ENCODE data around the gene SETMAR.

SETMAR gene

GRCh38 chr3:4351872-4352271, 48.7 kb downstream of the SETMAR start:
- no peaks in the 10 kb centered on the region for H3K36me3 Mint-ChIP-seq (ENCODE audit: low read depth)
- no peak for DNase-seq
- H3K4me3 Mint-ChIP-seq = peak overlapping the region; percentile 83
- H3K27me3 Mint-ChIP-seq = no peaks in the 10 kb centered on the region
- no peaks in the 10 kb centered on the region for H3K9me3 Mint-ChIP-seq
- peaks cover 24% of the 10 kb centered on the region for H3K4me1 Mint-ChIP-seq
- ATAC-seq = no peak
- H3K27ac Mint-ChIP-seq = peak overlapping the region; percentile 98

GRCh38 chr3:4355401-4356219, 52.4 kb downstream of the SETMAR start:
- no peak for ATAC-seq
- H3K9me3 Mint-ChIP-seq = no peaks in the 10 kb centered on the region
- peaks cover 29% of the 10 kb centered on the region for H3K4me1 Mint-ChIP-seq
- no peaks in the 10 kb centered on the region for H3K36me3 Mint-ChIP-seq (ENCODE audit: low read depth)
- no peak for DNase-seq
- peak overlapping the region; percentile 3 for H3K27ac Mint-ChIP-seq
- H3K27me3 Mint-ChIP-seq = no peaks in the 10 kb centered on the region
- no peak overlapping the region for H3K4me3 Mint-ChIP-seq

- H3K27ac Mint-ChIP-seq = no peak overlapping the region
Measured at GRCh38 chr3:4356220-4356540, 53.0 kb downstream of the SETMAR start.

GRCh38 chr3:4356546-4357410, 53.6 kb downstream of the SETMAR start:
- H3K36me3 Mint-ChIP-seq (ENCODE audit: low read depth) = no peaks in the 10 kb centered on the region
- no peaks in the 10 kb centered on the region for H3K9me3 Mint-ChIP-seq
- no peak for ATAC-seq
- no peak overlapping the region for H3K27ac Mint-ChIP-seq
- H3K27me3 Mint-ChIP-seq = no peaks in the 10 kb centered on the region
- peaks cover 18% of the 10 kb centered on the region for H3K4me1 Mint-ChIP-seq
- DNase-seq = no peak
- H3K4me3 Mint-ChIP-seq = no peak overlapping the region

More at GRCh38 chr3:4356220-4356540, 53.0 kb downstream of the SETMAR start:
- ATAC-seq (no peak), DNase-seq (no peak)
- H3K9me3 Mint-ChIP-seq = no peaks in the 10 kb centered on the region
- no peaks in the 10 kb centered on the region for H3K27me3 Mint-ChIP-seq
- no peak overlapping the region for H3K4me3 Mint-ChIP-seq
- H3K36me3 Mint-ChIP-seq (ENCODE audit: low read depth) = no peaks in the 10 kb centered on the region
- H3K4me1 Mint-ChIP-seq = peaks cover 24% of the 10 kb centered on the region

- peaks cover 2% of the 10 kb centered on the region for H3K36me3 Mint-ChIP-seq (ENCODE audit: low read depth)
- DNase-seq (no peak), ATAC-seq (no peak)
- no peaks in the 10 kb centered on the region for H3K27me3 Mint-ChIP-seq
- no peak overlapping the region for H3K4me3 Mint-ChIP-seq
- no peak overlapping the region for H3K27ac Mint-ChIP-seq
- no peaks in the 10 kb centered on the region for H3K9me3 Mint-ChIP-seq
- peaks cover 6% of the 10 kb centered on the region for H3K4me1 Mint-ChIP-seq
Measured at GRCh38 chr3:4358273-4358672, 55.1 kb downstream of the SETMAR start.

GRCh38 chr3:4359805-4360502, 56.8 kb downstream of the SETMAR start:
- no peaks in the 10 kb centered on the region for H3K27me3 Mint-ChIP-seq
- H3K36me3 Mint-ChIP-seq (ENCODE audit: low read depth) = peaks cover 2% of the 10 kb centered on the region
- H3K9me3 Mint-ChIP-seq = no peaks in the 10 kb centered on the region
- H3K27ac Mint-ChIP-seq = no peak overlapping the region
- peaks cover 6% of the 10 kb centered on the region for H3K4me1 Mint-ChIP-seq
- H3K4me3 Mint-ChIP-seq = no peak overlapping the region
- DNase-seq (no peak), ATAC-seq (no peak)

- peaks cover 5% of the 10 kb centered on the region for H3K4me1 Mint-ChIP-seq
- no peaks in the 10 kb centered on the region for H3K27me3 Mint-ChIP-seq
- H3K9me3 Mint-ChIP-seq = no peaks in the 10 kb centered on the region
- H3K4me3 Mint-ChIP-seq = no peak overlapping the region
- ATAC-seq (no peak), DNase-seq (no peak)
- H3K27ac Mint-ChIP-seq = no peak overlapping the region
- peaks cover 2% of the 10 kb centered on the region for H3K36me3 Mint-ChIP-seq (ENCODE audit: low read depth)
Measured at GRCh38 chr3:4360817-4361216, 57.6 kb downstream of the SETMAR start.

GRCh38 chr3:4362523-4362922, 59.4 kb downstream of the SETMAR start:
- Mint-ChIP-seq H3K27ac (no peak overlapping the region), H3K4me1 (peaks cover 5% of the 10 kb centered on the region), H3K4me3 (no peak overlapping the region), H3K9me3 (no peaks in the 10 kb centered on the region), H3K27me3 (no peaks in the 10 kb centered on the region), H3K36me3 (ENCODE audit: low read depth) (peaks cover 2% of the 10 kb centered on the region)
- no peak for ATAC-seq
- no peak for DNase-seq
